Hematopoietic multipotent progenitor cell treated with erythropoietin and hydrocortisone succinate and interleukin-3 and kit ligand, for 6 days (in vitro differentiated cells): ENCODE results near the gene TBC1D5.
"Not testable (repeated sequence)": the region's sequence is repeated elsewhere in the genome, so short reads cannot be mapped to it uniquely, and the experiment has no call there.

ENCODE experiments used
- DNase-seq: peaks from one replicate; pipeline ENCODE4 v3.0.0-alpha.2; 2015

TBC1D5 gene

GRCh38 chr3:17398959-17399551, 343.4 kb downstream of the TBC1D5 start:
- DNase-seq: no peak

- no peak for DNase-seq
These were observed 346.4 kb downstream of the TBC1D5 start for GRCh38 chr3:17396036-17396435.

GRCh38 chr3:17394541-17395155, 347.8 kb downstream of the TBC1D5 start:
- peak; percentile 13 for DNase-seq

- not testable (repeated sequence) for DNase-seq
These were observed 349.9 kb downstream of the TBC1D5 start for GRCh38 chr3:17392516-17392915.

GRCh38 chr3:17390785-17391184, 351.6 kb downstream of the TBC1D5 start:
- no peak for DNase-seq

- DNase-seq: no peak
These were observed 355.3 kb downstream of the TBC1D5 start for GRCh38 chr3:17387108-17387507.

GRCh38 chr3:17386432-17386831, 356.0 kb downstream of the TBC1D5 start:
- DNase-seq: no peak

GRCh38 chr3:17384567-17385296, 357.7 kb downstream of the TBC1D5 start:
- DNase-seq: peak; percentile 55

- DNase-seq: no peak
These were observed 369.1 kb downstream of the TBC1D5 start for GRCh38 chr3:17373304-17373703.

- no peak for DNase-seq
These were observed 369.8 kb downstream of the TBC1D5 start for GRCh38 chr3:17372362-17373210.

GRCh38 chr3:17369973-17370372, 372.5 kb downstream of the TBC1D5 start:
- no peak for DNase-seq

- no peak for DNase-seq
These were observed 375.3 kb downstream of the TBC1D5 start for GRCh38 chr3:17367171-17367570.

- DNase-seq: no peak
These were observed 381.4 kb downstream of the TBC1D5 start for GRCh38 chr3:17360991-17361390.

- DNase-seq: no peak
These were observed 382.5 kb downstream of the TBC1D5 start for GRCh38 chr3:17359911-17360310.

- DNase-seq: no peak
These were observed 385.3 kb downstream of the TBC1D5 start for GRCh38 chr3:17357035-17357710.

GRCh38 chr3:17356585-17356984, 385.8 kb downstream of the TBC1D5 start:
- no peak for DNase-seq

- peak; percentile 15 for DNase-seq
These were observed 386.8 kb downstream of the TBC1D5 start for GRCh38 chr3:17355591-17355990.

GRCh38 chr3:17354341-17354740, 388.1 kb downstream of the TBC1D5 start:
- no peak for DNase-seq

- DNase-seq: no peak
These were observed 389.8 kb downstream of the TBC1D5 start for GRCh38 chr3:17352620-17353019.

- DNase-seq: not testable (repeated sequence)
These were observed 391.2 kb downstream of the TBC1D5 start for GRCh38 chr3:17351193-17351592.

- DNase-seq: no peak
These were observed 393.3 kb downstream of the TBC1D5 start for GRCh38 chr3:17349093-17349492.

- DNase-seq: peak; percentile 38
These were observed 400.3 kb downstream of the TBC1D5 start for GRCh38 chr3:17342119-17342518.

GRCh38 chr3:17340693-17341092, 401.7 kb downstream of the TBC1D5 start:
- peak; percentile 63 for DNase-seq
